ENCODE data around the gene ALG11.
"Not testable (repeated sequence)": the region's sequence is repeated elsewhere in the genome, so short reads cannot be mapped to it uniquely, and the experiment has no call there.

Gene ALG11

GRCh38 chr13:52016296-52016695 is 4.1 kb downstream of the ALG11 start:
- no peak overlapping the region for H3K4me3 ChIP-seq (ENCODE audit: low read length)
- no peak overlapping the region for H3K9ac ChIP-seq (ENCODE audit: low read depth, low read length)
- no peaks in the 10 kb centered on the region for H3K9me3 ChIP-seq (replicated peaks; ENCODE audit: low read length)
- no peaks in the 10 kb centered on the region for H3K27me3 ChIP-seq (ENCODE audit: control insufficient read depth, insufficient read depth, low read length)
- peaks cover 6% of the 10 kb centered on the region for H3K4me1 ChIP-seq (ENCODE audit: control insufficient read depth, insufficient read depth, low read length)
- H3K4me2 ChIP-seq (ENCODE audit: low read length): no peak overlapping the region
- H3K36me3 ChIP-seq (ENCODE audit: insufficient read depth, low read length): peaks cover 2% of the 10 kb centered on the region

GRCh38 chr13:52020191-52020590 is 8.0 kb downstream of the ALG11 start:
- Histone ChIP-seq H3K4me2 (ENCODE audit: low read length) (no peak overlapping the region), H3K4me3 (ENCODE audit: low read length) (no peak overlapping the region), H3K36me3 (ENCODE audit: insufficient read depth, low read length) (peaks cover 20% of the 10 kb centered on the region), H3K27me3 (ENCODE audit: control insufficient read depth, insufficient read depth, low read length) (no peaks in the 10 kb centered on the region), H3K9me3 (replicated peaks; ENCODE audit: low read length) (no peaks in the 10 kb centered on the region), H3K4me1 (ENCODE audit: control insufficient read depth, insufficient read depth, low read length) (no peaks in the 10 kb centered on the region), H3K9ac (ENCODE audit: low read depth, low read length) (no peak overlapping the region)

- H3K9me3 ChIP-seq (replicated peaks; ENCODE audit: low read length): no peaks in the 10 kb centered on the region
- H3K36me3 ChIP-seq (ENCODE audit: insufficient read depth, low read length): peaks cover 31% of the 10 kb centered on the region
- no peak overlapping the region for H3K9ac ChIP-seq (ENCODE audit: low read depth, low read length)
- H3K4me1 ChIP-seq (ENCODE audit: control insufficient read depth, insufficient read depth, low read length): no peaks in the 10 kb centered on the region
- no peak overlapping the region for H3K4me3 ChIP-seq (ENCODE audit: low read length)
- no peak overlapping the region for H3K4me2 ChIP-seq (ENCODE audit: low read length)
- H3K27me3 ChIP-seq (ENCODE audit: control insufficient read depth, insufficient read depth, low read length): no peaks in the 10 kb centered on the region
Measured at GRCh38 chr13:52022356-52022755, 10.2 kb downstream of the ALG11 start.

GRCh38 chr13:52024481-52024880 is 12.3 kb downstream of the ALG11 start, which contains the start of gene UTP14C:
TSS of gene UTP14C (plus strand) at chr13:52024691. CDS start at chr13:52028805, 4,114 bp downstream.
- Histone ChIP-seq H3K9me3 (replicated peaks; ENCODE audit: low read length) (no peaks in the 10 kb centered on the region), H3K4me1 (ENCODE audit: control insufficient read depth, insufficient read depth, low read length) (no peaks in the 10 kb centered on the region), H3K27me3 (ENCODE audit: control insufficient read depth, insufficient read depth, low read length) (no peaks in the 10 kb centered on the region), H3K36me3 (ENCODE audit: insufficient read depth, low read length) (peaks cover 42% of the 10 kb centered on the region), H3K4me2 (ENCODE audit: low read length) (no peak within 1 kb of the TSS), H3K9ac (ENCODE audit: low read depth, low read length) (no peak within 1 kb of the TSS), H3K4me3 (ENCODE audit: low read length) (no peak within 1 kb of the TSS)

DNA sequence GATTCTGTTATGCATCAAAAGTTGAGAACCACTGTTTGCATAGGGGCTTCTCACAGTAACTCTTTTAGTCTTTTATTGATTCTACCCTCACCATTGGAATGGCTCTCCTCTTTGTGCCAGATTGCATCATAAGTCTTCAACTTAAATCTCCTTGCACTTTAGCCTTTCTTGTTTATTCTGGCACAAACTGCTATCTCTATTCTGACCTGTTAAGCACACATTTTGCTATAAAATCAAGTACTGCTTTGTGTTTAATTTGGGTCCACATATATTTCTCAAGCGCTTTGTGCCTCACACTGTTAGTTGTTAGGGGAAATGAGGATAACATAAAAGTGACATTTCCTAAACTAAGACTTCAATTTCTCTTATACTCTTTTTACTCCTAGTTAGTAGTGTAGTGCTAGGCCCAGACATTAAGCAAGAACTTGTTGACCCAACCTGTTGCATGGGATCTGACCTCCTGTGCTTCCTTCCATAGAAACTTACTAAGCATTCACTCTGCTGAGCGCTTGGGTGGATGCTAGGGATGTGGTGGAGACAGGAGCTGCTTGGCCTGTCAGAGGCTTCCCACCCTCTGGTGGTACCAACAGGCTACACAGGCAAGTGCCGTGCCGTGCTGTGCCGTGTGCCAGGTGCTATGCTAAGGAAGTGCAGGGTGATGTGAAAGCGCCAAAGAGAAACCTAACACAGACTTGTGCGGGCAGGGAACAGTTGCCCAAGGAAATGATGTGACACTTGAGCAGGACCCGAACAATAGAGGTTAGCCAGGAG is 13.5 kb downstream of the ALG11 start:
- H3K36me3 ChIP-seq (ENCODE audit: insufficient read depth, low read length): peaks cover 42% of the 10 kb centered on the region
- H3K9me3 ChIP-seq (replicated peaks; ENCODE audit: low read length): no peaks in the 10 kb centered on the region
- H3K27me3 ChIP-seq (ENCODE audit: control insufficient read depth, insufficient read depth, low read length): no peaks in the 10 kb centered on the region
- no peak overlapping the region for H3K4me3 ChIP-seq (ENCODE audit: low read length)
- no peak overlapping the region for H3K4me2 ChIP-seq (ENCODE audit: low read length)
- no peak overlapping the region for H3K9ac ChIP-seq (ENCODE audit: low read depth, low read length)
- H3K4me1 ChIP-seq (ENCODE audit: control insufficient read depth, insufficient read depth, low read length): no peaks in the 10 kb centered on the region

DNA sequence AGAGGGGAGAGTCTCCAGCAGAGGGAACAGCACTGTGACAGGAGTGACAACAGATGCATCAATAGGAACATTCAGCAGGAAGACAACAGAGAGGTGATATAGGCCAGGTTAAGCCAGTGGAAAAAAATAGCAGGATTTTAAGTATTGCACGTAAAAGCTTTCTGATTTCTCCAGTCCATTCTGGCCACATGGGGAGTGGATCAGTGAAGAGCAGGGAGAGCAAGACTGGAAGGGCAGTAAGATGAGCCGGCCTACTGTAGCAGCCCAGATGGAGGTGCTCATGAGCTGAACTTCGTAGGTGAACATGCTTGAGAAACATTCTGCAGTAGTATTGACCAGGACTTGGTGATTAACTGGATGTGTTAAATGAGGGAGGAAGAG is 14.0 kb downstream of the ALG11 start:
- H3K36me3 ChIP-seq (ENCODE audit: insufficient read depth, low read length): peaks cover 42% of the 10 kb centered on the region
- H3K4me1 ChIP-seq (ENCODE audit: control insufficient read depth, insufficient read depth, low read length): no peaks in the 10 kb centered on the region
- H3K9ac ChIP-seq (ENCODE audit: low read depth, low read length): no peak overlapping the region
- H3K4me2 ChIP-seq (ENCODE audit: low read length): no peak overlapping the region
- no peaks in the 10 kb centered on the region for H3K27me3 ChIP-seq (ENCODE audit: control insufficient read depth, insufficient read depth, low read length)
- no peak overlapping the region for H3K4me3 ChIP-seq (ENCODE audit: low read length)
- H3K9me3 ChIP-seq (replicated peaks; ENCODE audit: low read length): no peaks in the 10 kb centered on the region

DNA sequence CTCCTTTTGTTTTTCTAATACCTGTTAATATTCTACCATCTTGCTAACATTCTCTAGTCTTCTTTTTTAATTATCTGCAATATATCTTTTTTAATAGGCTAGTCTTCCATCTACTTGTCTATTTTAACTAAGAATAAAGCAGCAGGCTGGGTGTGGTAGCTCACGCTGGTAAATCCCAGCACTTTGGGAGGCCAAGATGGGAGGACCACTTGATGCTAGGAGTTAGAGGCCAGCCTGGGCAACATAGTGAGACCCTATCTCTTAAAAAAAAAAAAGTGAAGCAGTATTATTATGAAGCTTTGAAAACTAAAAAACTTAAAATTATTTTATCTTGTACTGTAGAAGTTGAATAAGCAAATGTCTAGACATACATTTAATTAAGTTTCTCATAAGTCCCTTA is 15.6 kb downstream of the ALG11 start:
- H3K4me2 ChIP-seq (ENCODE audit: low read length): no peak overlapping the region
- peaks cover 39% of the 10 kb centered on the region for H3K36me3 ChIP-seq (ENCODE audit: insufficient read depth, low read length)
- no peak overlapping the region for H3K4me3 ChIP-seq (ENCODE audit: low read length)
- no peaks in the 10 kb centered on the region for H3K27me3 ChIP-seq (ENCODE audit: control insufficient read depth, insufficient read depth, low read length)
- H3K4me1 ChIP-seq (ENCODE audit: control insufficient read depth, insufficient read depth, low read length): no peaks in the 10 kb centered on the region
- no peaks in the 10 kb centered on the region for H3K9me3 ChIP-seq (replicated peaks; ENCODE audit: low read length)
- no peak overlapping the region for H3K9ac ChIP-seq (ENCODE audit: low read depth, low read length)

- Histone ChIP-seq H3K36me3 (ENCODE audit: insufficient read depth, low read length) (peaks cover 30% of the 10 kb centered on the region), H3K27me3 (ENCODE audit: control insufficient read depth, insufficient read depth, low read length) (no peaks in the 10 kb centered on the region), H3K4me2 (ENCODE audit: low read length) (no peak overlapping the region), H3K4me1 (ENCODE audit: control insufficient read depth, insufficient read depth, low read length) (no peaks in the 10 kb centered on the region), H3K9me3 (replicated peaks; ENCODE audit: low read length) (no peaks in the 10 kb centered on the region), H3K4me3 (ENCODE audit: low read length) (no peak overlapping the region), H3K9ac (ENCODE audit: low read depth, low read length) (no peak overlapping the region)
Measured at GRCh38 chr13:52029569-52029968, 17.4 kb downstream of the ALG11 start.

DNA sequence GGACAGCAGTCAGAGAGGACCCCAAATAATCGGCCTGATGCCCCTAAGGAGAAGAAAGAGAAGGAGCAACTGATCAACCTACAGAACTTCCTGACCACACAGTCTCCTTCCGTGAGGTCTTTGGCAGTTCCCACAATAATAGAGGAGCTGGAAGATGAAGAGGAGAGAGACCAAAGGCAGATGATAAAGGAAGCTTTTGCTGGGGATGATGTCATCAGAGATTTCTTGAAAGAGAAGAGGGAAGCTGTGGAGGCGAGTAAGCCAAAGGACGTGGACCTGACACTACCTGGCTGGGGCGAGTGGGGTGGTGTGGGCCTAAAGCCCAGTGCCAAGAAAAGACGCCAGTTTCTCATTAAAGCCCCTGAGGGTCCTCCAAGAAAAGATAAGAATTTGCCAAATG is 18.2 kb downstream of the ALG11 start:
- not testable (repeated sequence) for H3K9me3 ChIP-seq (replicated peaks; ENCODE audit: low read length); H3K4me3 ChIP-seq (ENCODE audit: low read length); H3K4me1 ChIP-seq (ENCODE audit: control insufficient read depth, insufficient read depth, low read length); H3K27me3 ChIP-seq (ENCODE audit: control insufficient read depth, insufficient read depth, low read length); H3K4me2 ChIP-seq (ENCODE audit: low read length); H3K9ac ChIP-seq (ENCODE audit: low read depth, low read length)
- H3K36me3 ChIP-seq (ENCODE audit: insufficient read depth, low read length): peaks cover 22% of the 10 kb centered on the region

DNA sequence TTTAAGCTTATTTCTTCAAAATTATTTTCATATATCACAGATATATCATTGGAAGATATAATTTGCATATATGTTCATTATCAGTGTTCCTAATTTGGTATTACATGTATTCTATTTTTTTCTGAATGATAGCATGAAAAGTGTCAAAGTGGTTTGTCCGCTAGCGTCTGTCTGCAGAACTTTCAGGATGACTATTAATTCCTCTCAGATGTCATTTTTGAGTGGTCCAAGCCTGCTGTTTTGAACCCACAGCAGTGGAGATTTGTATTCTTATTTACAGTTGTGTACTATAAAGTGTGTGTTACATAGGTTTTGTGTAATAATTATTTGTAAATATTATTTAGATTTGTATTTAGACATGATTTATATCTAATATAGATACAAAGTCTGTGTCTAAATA is 20.8 kb downstream of the ALG11 start:
- Histone ChIP-seq H3K9ac (ENCODE audit: low read depth, low read length) (no peak overlapping the region), H3K4me2 (ENCODE audit: low read length) (no peak overlapping the region), H3K36me3 (ENCODE audit: insufficient read depth, low read length) (peaks cover 9% of the 10 kb centered on the region), H3K27me3 (ENCODE audit: control insufficient read depth, insufficient read depth, low read length) (no peaks in the 10 kb centered on the region), H3K9me3 (replicated peaks; ENCODE audit: low read length) (no peaks in the 10 kb centered on the region), H3K4me3 (ENCODE audit: low read length) (no peak overlapping the region), H3K4me1 (ENCODE audit: control insufficient read depth, insufficient read depth, low read length) (no peaks in the 10 kb centered on the region)

DNA sequence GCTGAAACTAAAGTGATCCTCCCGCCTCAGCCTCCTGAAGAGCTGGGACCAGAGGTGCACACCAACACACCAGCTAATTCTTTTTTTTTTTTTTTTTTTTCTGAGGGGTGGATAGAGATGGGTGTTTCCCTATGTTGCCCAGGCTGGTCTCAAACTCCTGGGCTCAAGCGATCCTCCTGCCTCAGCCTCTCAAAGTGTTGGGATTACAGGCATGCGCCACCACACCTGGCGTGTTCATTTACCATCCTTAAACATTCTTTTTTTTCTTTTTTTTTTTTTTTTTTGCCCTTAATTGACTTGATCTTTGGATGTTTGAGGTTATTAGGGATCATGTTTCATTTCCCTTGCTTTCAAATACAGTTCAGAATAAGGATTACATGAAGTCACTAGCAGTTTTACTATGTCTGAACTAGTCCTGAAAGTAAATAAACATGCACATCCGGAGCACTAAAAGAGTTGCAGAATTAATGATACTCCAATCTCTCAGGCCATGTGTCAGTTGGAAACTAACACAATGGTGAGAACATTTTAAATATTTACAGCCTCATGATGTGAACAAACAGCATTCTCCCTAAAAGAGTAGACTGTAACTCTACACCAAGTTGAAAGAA is 22.5 kb downstream of the ALG11 start:
- Histone ChIP-seq H3K4me1 (ENCODE audit: control insufficient read depth, insufficient read depth, low read length) (no peaks in the 10 kb centered on the region), H3K9me3 (replicated peaks; ENCODE audit: low read length) (no peaks in the 10 kb centered on the region), H3K36me3 (ENCODE audit: insufficient read depth, low read length) (no peaks in the 10 kb centered on the region), H3K4me2 (ENCODE audit: low read length) (no peak overlapping the region), H3K4me3 (ENCODE audit: low read length) (no peak overlapping the region), H3K9ac (ENCODE audit: low read depth, low read length) (no peak overlapping the region), H3K27me3 (ENCODE audit: control insufficient read depth, insufficient read depth, low read length) (no peaks in the 10 kb centered on the region)

- no peaks in the 10 kb centered on the region for H3K36me3 ChIP-seq (ENCODE audit: insufficient read depth, low read length)
- no peaks in the 10 kb centered on the region for H3K9me3 ChIP-seq (replicated peaks; ENCODE audit: low read length)
- no peaks in the 10 kb centered on the region for H3K27me3 ChIP-seq (ENCODE audit: control insufficient read depth, insufficient read depth, low read length)
- H3K4me3 ChIP-seq (ENCODE audit: low read length): no peak overlapping the region
- H3K4me2 ChIP-seq (ENCODE audit: low read length): no peak overlapping the region
- H3K9ac ChIP-seq (ENCODE audit: low read depth, low read length): no peak overlapping the region
- H3K4me1 ChIP-seq (ENCODE audit: control insufficient read depth, insufficient read depth, low read length): no peaks in the 10 kb centered on the region
Measured at GRCh38 chr13:52036037-52036436, 23.8 kb downstream of the ALG11 start.

All from skeletal muscle satellite cell (primary cell).